GM18870 (cell line): ENCODE data around the gene SLC4A7.
"Not testable (repeated sequence)": the region's sequence is repeated elsewhere in the genome, so short reads cannot be mapped to it uniquely, and the experiment has no call there.

ENCODE experiments used
- ATAC-seq: cut with Tn5 transposase; IDR thresholded peaks from one replicate; pipeline ENCODE4 v1.9.1; 2021; ENCODE audit warnings: moderate library complexity; ENCODE audit not compliant: unreplicated experiment

Gene SLC4A7

GRCh38 chr3:27488821-27489220, 4.6 kb upstream of the SLC4A7 start:
- ATAC-seq: no peak

- no peak for ATAC-seq
These were observed 3.2 kb upstream of the SLC4A7 start for GRCh38 chr3:27487383-27487782.

- ATAC-seq: no peak
These were observed 2.2 kb upstream of the SLC4A7 start for GRCh38 chr3:27486336-27486735.

GRCh38 chr3:27485866-27486265, 1.7 kb upstream of the SLC4A7 start:
- no peak for ATAC-seq

GRCh38 chr3:27483117-27484014, 818 bp downstream of the SLC4A7 start:
- ATAC-seq: peak; percentile 27

GRCh38 chr3:27479806-27480543, 4.2 kb downstream of the SLC4A7 start:
- ATAC-seq: no peak

GRCh38 chr3:27471923-27472550, 12.1 kb downstream of the SLC4A7 start:
- ATAC-seq: no peak

- ATAC-seq: no peak
These were observed 15.8 kb downstream of the SLC4A7 start for GRCh38 chr3:27468283-27468886.

- peak; percentile 95 for ATAC-seq
These were observed 16.6 kb downstream of the SLC4A7 start for GRCh38 chr3:27467545-27467944.

- ATAC-seq: no peak
These were observed 19.5 kb downstream of the SLC4A7 start for GRCh38 chr3:27464646-27465045.

- no peak for ATAC-seq
These were observed 22.0 kb downstream of the SLC4A7 start for GRCh38 chr3:27462228-27462627.

- no peak for ATAC-seq
These were observed 25.3 kb downstream of the SLC4A7 start for GRCh38 chr3:27458929-27459328.

- ATAC-seq: no peak
These were observed 27.6 kb downstream of the SLC4A7 start for GRCh38 chr3:27456554-27456953.

GRCh38 chr3:27454914-27455313, 29.3 kb downstream of the SLC4A7 start:
- ATAC-seq: peak; percentile 55

GRCh38 chr3:27454461-27454860, 29.7 kb downstream of the SLC4A7 start:
- ATAC-seq: no peak

GRCh38 chr3:27452368-27453090, 31.7 kb downstream of the SLC4A7 start:
- ATAC-seq: no peak

- no peak for ATAC-seq
These were observed 32.3 kb downstream of the SLC4A7 start for GRCh38 chr3:27451842-27452241.

- no peak for ATAC-seq
These were observed 32.9 kb downstream of the SLC4A7 start for GRCh38 chr3:27451251-27451650.

GRCh38 chr3:27449530-27450150, 34.5 kb downstream of the SLC4A7 start:
- no peak for ATAC-seq

GRCh38 chr3:27442995-27443394, 41.2 kb downstream of the SLC4A7 start:
- ATAC-seq: not testable (repeated sequence)
